K562 (cell line): ENCODE results near the gene GNAT1. TPM values are rescaled to one million over a fixed set of nuclear protein-coding genes. Genes with fewer than 3 reads are reported as not detected.

Experiments used
- BRF2 ChIP-seq: IDR thresholded peaks from 3 replicates; pipeline ENCODE4 v1.6.1; 2011; ENCODE audit warnings: borderline replicate concordance, mild to moderate bottlenecking; ENCODE audit not compliant: insufficient read length, insufficient read depth
- CCNT2 ChIP-seq: IDR thresholded peaks from 2 replicates; pipeline ENCODE4 v1.6.1; 2011; ENCODE audit warnings: borderline replicate concordance, low read depth, mild to moderate bottlenecking, moderate library complexity, mixed read lengths, low read length; ENCODE audit not compliant: insufficient read length; ENCODE audit errors: extremely low read depth
- CTBP1 ChIP-seq: fragments of 450-650 bp; IDR thresholded peaks from 2 replicates; pipeline ENCODE4 v1.6.1; 2016; ENCODE audit warnings: borderline replicate concordance
- DPF2 ChIP-seq: fragments of 450-650 bp; IDR thresholded peaks from 2 replicates; pipeline ENCODE4 v1.6.1; 2016
- ETS2 ChIP-seq: IDR thresholded peaks from 2 replicates; pipeline ENCODE4 v1.6.1; 2016; ENCODE audit warnings: borderline replicate concordance, missing genetic modification characterization, mild to moderate bottlenecking, moderate library complexity, missing compliant biosample characterization; ENCODE audit not compliant: poor library complexity, severe bottlenecking
- FOXK2 ChIP-seq, 2 experiments: fragments of 450-650 bp; IDR thresholded peaks in 1 of 2; conservative IDR thresholded peaks in 1 of 2; 2 replicates each; pipeline ENCODE4 v1.6.1; 2016; ENCODE audit warnings: low read depth in 2 of 2, mild to moderate bottlenecking in 1 of 2
- IRF2 ChIP-seq: sonication (generic); formaldehyde crosslinking; IDR thresholded peaks from 2 replicates; pipeline ENCODE4 v1.8.1; 2022; ENCODE audit warnings: mild to moderate bottlenecking, missing genetic modification reagents
- MAFF ChIP-seq: IDR thresholded peaks from 2 replicates; pipeline ENCODE4 v1.6.1; 2012; ENCODE audit warnings: low read length, improper control_type of control experiment
- MGA ChIP-seq: fragments of 450-650 bp; IDR thresholded peaks from 2 replicates; pipeline ENCODE4 v1.6.1; 2016; ENCODE audit warnings: mild to moderate bottlenecking, moderate library complexity
- POU5F1 ChIP-seq: fragments of 150-350 bp; IDR thresholded peaks from 2 replicates; pipeline ENCODE4 v1.6.1; 2014; ENCODE audit warnings: borderline replicate concordance, low read length, low read depth, mild to moderate bottlenecking; ENCODE audit not compliant: partially characterized antibody
- ZNF140 ChIP-seq: fragments of 250-450 bp; sonication (Bioruptor Pico); IDR thresholded peaks from 2 replicates; pipeline ENCODE4 v1.8.0; 2021; ENCODE audit warnings: moderate library complexity, mild to moderate bottlenecking, inconsistent platforms
- ZNF507 ChIP-seq: conservative IDR thresholded peaks from 2 replicates; pipeline ENCODE4 v1.6.1; 2017; ENCODE audit warnings: missing genetic modification characterization, missing compliant biosample characterization
- polyA plus RNA-seq, 8 experiments: library from polyadenylated mRNA; depleted of rRNA in 4 of 8; stranded (reverse) in 5 of 8; unstranded in 3 of 8; fragments of >200 nt; fragmentation: Nextera tagmentation in 2 of 8; fragmentation: Illumina TruSeq in 1 of 8; extraction: Ambion mirVana in 2 of 8; extraction: Trizol in 1 of 8; gene quantifications; 2 replicates each; pipeline versions ENCODE4 v1.2.1 to v1.2.3, GENCODE V29; 2011 to 2014; ENCODE audit warnings: inconsistent platforms in 1 of 8, missing spikeins in 1 of 8
- total RNA-seq, 7 experiments: library from RNA; depleted of rRNA in 6 of 7; stranded (reverse); fragments of >200 nt in 6 of 7; fragmentation: Illumina TruSeq in 2 of 7; extraction: Trizol in 2 of 7; gene quantifications; 2 replicates each; pipeline versions ENCODE4 v1.2.1 to v1.2.3, GENCODE V29; 2011 to 2021; ENCODE audit warnings: low replicate concordance in 1 of 7
- TF ChIP-seq, protein P1 (sequence below): fragments of 200-800 bp; sonication (Bioruptor generic); IDR thresholded peaks from 2 replicates; pipeline ENCODE4 v1.6.1; 2017; ENCODE audit warnings: missing genetic modification characterization, missing compliant biosample characterization

Gene GNAT1
- total and polyA plus RNA-seq, 9 of the 15 experiments (the other 6 are each of a cell fraction or from before 2014, with no cell fraction given) = not detected

DNA sequence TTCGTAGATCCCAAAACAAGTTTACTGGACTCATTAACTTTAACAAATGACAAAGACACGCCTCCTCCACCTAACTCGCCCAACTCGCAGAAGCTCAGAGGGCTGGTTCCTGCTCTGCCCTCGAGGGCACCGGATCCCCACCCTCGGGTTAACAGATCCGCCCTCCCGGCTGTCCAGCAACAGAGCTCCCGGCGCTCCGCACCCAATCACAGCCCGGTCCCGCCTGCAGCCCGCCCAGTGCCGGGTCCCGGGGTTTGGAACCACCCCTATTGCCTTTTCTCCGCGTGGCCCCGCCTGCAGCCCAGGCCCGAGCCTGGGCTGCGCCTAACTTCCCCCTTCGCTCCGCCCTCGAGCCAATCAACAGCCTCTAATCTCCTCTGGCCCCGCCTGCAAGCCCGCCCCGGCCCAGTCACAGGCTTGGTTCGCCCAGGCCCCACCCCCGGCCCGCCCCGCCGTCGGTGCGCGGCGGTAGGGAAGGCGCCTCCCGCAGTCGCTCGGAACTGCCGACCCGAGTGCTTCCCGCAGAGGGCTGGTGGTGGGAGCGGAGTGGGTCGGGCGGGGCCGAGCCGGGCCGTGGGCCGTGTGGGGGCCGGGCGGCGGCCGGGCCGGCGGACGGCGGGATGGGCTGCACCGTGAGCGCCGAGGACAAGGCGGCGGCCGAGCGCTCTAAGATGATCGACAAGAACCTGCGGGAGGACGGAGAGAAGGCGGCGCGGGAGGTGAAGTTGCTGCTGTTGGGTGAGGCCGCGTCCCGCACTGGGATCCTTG is 44.5 kb downstream of the GNAT1 start, which contains the start of gene GNAI2 (continued):
- TF ChIP-seq, protein P1, sequence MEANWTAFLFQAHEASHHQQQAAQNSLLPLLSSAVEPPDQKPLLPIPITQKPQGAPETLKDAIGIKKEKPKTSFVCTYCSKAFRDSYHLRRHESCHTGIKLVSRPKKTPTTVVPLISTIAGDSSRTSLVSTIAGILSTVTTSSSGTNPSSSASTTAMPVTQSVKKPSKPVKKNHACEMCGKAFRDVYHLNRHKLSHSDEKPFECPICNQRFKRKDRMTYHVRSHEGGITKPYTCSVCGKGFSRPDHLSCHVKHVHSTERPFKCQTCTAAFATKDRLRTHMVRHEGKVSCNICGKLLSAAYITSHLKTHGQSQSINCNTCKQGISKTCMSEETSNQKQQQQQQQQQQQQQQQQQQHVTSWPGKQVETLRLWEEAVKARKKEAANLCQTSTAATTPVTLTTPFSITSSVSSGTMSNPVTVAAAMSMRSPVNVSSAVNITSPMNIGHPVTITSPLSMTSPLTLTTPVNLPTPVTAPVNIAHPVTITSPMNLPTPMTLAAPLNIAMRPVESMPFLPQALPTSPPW (CRISPR knock-in tag) = peak; percentile 67
- TF ChIP-seq MGA (no peak), POU5F1 (no peak), BRF2 (no peak), ZNF507 (tag) (no peak), DPF2 (no peak), IRF2 (no peak), CTBP1 (peak; percentile 43; the same call in 1 of the 2 replicates), ETS2 (tag) (no peak), ZNF140 (CRISPR knock-in tag) (no peak), FOXK2 (conservative IDR thresholded peaks at IDR 0.05 in 1 of 2, IDR thresholded peaks at IDR 0.05 in 1 of 2; ENCODE audit: low read depth in 2 of 2) (peak; percentile 36 to 57; a peak in 2 of 4 replicates), CCNT2 (peak; percentile 32), MAFF (no peak)
